HG02943 (cell line): ENCODE results near the gene ADCY1.

Experiments
- ATAC-seq: cut with Tn5 transposase; IDR thresholded peaks from one replicate; pipeline ENCODE4 v1.9.1; 2021; ENCODE audit warnings: mild to moderate bottlenecking, low read depth, moderate library complexity; ENCODE audit not compliant: unreplicated experiment

Gene ADCY1

DNA sequence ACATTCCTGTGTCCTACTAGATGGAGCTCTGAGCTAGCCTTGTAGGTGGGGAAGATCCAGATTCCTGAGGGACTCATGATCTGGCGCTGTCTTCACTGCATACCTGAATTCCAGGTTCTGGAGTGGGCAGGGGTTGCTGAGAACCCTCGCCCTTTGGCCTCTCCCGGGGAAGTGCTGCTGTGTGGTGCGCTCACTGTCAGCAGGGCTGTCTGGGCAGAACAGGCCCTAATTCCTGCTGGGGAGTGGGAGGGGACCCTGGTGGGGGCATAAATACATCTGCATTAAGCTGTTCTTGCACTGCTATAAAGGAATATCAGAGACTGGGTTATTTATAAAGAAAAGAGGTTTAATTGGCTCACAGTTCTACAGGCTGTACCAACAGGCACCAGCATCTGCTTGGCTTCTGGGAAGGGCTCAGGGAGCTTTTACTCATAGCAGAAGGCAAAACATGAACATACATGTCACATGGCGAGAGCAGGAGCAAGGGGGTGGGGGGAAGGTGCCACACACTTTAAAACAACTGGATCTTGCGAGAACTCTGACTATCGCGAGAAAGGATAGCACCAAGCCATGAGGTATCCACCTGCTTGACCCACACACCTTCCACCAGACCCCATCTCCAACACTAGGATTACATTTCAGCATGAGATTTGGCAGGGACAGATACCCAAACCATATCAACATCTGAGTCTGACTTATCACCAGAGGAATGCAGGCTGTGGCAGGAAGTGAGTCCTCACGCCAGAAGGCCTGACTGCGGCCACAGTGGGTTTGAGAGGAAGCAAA lies 115.0 kb downstream of the ADCY1 start:
- no peak for ATAC-seq

DNA sequence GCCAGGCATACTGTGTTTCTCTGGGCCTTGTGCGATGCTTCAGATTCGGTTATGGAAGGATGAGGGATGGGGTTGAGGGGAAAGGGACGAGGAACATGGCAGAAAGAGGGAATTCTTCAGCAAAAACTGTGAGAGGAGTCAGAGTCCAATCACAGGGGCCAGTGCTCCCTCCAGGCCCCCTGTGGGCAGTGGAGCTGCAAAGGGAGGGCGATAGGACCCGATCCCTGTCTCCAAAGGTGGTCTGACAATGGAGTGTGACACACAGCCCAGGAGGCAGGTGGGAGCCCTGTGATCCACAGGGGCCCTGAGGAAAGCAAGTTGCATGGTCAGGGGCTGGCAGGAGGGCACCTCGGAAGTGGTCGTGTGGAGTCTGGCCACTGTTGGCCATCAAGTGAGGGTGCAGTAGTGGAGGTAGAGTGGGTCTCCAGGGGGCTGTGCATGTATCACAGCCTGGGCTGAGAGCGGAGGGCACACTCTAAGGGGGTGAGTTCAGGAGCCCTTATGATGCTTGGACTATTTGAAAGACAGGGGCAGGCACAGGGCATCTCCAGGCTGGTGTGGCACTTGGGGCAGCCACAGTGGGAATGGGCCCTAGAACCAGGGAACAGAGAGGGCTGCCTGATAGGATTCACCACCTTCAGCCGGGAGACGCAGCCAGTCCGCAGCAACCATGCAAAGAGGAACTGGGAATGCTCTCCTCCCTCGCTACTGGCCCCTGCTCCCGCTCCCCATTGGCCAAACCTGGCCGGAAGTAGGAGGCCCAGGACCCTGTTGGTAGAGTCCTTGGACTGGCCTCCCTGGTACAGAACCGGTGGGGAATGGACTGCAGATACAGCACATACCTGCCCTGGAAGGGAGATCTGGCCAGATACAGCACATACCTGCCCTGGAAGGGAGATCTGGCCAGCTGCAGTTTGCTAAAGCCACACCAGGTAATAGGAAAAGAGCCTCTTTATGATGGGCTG lies 115.9 kb downstream of the ADCY1 start:
- ATAC-seq, result no peak

- ATAC-seq, result no peak
These were observed 116.6 kb downstream of the ADCY1 start for GRCh38 chr7:45690762-45691150.

DNA sequence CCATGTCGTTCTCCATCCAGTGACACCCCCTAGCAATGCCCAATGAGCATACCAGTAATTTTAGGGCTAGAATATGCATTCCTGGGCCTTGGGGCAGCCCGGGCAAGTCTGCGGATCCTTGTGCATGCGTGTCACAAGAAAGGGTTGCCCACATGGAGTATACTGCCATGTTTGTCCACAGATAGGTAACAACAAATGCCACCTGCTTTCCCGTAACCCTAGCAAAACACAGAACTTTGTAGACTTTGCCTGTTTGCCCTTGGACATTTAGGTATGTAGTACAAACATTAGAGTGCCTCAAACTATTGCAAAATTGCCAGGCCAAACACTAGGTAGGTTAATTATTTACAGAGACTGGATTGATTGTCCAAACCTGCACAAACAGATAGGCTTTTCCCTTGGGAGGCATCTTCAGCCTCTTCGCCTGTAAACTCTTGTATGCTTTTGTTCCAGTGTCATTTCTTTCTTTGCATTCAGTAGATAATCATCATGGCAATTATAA lies 117.0 kb downstream of the ADCY1 start:
- ATAC-seq, result no peak

- no peak for ATAC-seq
These were observed 117.9 kb downstream of the ADCY1 start for GRCh38 chr7:45692031-45692430.

DNA sequence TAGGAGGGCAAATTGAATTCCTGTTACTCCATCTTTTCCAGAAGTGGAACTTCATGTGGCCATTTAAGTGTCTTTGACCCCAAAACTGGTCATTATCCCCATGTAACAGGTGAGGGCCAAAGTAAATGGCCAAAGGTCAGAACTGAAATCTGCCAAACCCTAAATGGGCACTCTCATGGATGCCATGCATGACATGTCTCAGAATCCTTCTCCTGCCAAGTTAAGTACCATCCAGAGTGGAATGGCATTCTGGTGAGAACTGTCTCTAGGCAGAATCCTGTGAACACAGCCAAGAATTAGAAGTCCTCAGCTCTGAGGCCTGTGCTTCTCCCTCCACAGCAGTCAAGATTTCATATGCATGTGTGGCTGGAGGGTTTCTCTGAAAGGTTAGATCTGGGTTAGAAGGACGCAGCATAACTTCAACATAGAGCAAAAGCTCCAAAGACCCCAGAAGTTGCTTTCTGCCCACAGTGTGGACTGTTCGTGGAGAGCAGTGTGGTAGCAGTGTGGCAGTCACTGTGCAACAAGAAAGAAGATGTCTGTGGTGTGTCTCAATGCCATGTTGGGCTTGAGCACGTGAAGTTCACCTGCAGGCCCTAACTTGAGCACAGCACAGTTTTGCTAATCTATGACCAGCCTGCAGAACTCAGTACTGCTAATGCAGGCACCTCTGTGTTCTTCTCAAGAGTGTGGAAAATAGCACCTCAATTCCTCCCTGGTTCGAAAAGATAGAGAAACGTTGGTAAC lies 121.3 kb downstream of the ADCY1 start:
- no peak for ATAC-seq

- ATAC-seq, result no peak
These were observed 122.3 kb downstream of the ADCY1 start for GRCh38 chr7:45696476-45696875.

- no peak for ATAC-seq
These were observed 123.5 kb downstream of the ADCY1 start for GRCh38 chr7:45697576-45698136.

DNA sequence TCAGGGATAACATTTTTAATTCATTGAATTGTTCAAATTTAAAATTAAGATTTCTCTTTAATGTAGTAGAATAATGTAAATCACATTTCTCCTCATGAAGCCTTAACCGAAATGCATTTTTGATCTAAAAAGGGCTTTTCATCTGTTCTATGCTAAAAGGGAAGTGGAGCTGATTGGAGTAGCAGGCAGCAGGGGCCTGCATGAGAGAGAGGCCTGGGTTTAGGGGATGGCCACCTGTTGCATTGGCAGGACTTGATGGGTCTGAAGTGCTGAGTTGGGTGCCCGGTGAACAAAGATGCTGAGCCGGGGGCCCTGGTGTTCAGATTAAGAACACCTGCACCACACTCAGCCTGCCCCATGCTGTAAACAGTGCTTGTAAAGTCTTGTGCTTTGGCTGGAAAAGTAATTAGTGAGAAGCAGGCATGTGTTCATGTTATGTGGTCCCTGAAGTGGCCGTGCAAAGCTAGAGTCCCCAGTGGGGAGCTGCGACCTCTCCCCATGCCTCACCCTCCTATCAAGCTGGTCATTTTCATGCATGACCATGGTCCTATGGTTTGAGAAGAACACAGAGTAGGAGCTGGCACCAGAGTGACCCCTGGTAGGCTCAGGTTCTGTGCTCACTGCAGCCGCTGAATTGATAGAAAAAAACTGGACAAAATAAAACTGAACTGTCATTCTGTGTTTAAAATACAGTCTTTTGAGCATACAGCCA lies 124.3 kb downstream of the ADCY1 start:
- no peak for ATAC-seq

DNA sequence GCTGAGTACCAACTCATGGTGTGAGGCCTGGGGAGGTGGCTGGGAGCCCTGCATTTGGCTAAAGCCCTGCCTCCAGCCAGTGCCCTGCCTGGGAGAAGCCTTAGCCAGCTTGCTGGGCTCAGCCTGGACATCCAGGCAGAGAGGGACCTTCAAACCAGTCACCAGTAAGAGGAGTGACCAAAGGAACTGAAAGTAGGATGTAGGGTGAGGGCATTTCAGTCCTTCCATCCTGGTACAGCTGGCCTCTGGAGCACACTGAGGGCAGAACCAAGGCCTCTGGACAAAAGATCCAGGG lies 124.8 kb downstream of the ADCY1 start:
- ATAC-seq, result no peak

DNA sequence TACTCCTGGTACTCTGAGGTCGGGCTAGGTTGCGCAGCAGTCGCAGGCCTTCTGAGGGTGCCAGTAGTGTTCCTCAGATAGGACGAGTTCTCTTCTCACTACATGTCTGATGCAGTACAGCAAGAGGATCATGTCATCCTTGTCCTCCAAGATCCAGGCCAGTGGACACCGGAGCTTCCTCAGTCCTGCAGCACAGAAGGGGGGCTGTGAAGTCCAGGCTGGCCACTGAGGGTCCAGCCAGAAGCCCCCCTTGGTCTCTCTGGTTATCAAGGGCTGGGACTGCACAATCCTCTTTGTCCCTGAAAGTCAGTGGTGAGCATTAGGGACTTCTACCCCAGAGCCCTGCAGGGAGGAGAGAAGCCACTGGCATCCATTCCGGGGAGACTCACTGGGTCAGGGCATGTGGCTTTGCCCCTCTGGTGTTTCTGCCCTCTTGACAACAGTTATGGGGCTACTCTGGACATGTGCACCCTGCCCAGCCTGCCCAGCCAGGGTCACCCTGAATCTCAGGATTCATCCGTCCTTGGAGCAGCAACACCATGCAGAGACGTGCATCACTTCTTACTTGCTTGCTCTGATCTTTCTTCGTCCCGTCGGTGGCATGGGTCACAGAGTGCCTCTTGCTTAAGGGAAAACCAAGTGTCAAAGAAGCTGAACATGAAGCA lies 125.7 kb downstream of the ADCY1 start:
- no peak for ATAC-seq

DNA sequence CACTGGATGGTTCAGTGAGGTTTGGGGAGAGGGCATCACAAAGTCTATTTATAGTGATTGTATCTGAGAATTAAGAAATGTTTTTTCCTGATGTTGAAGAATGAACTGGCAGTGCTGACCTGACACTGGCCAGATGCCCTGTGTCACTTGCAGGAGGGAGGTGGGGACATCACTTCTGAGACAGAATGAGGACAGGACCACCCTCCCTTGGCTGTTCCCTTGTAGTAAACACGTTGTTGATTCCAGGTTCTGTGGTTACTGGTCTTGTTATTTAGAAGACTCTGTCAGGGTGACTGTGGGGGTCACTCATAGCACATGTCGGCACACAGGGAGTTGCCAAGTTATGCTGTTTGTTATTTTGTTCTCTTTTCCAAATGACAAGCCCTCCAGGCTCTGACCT lies 126.4 kb downstream of the ADCY1 start:
- no peak for ATAC-seq

DNA sequence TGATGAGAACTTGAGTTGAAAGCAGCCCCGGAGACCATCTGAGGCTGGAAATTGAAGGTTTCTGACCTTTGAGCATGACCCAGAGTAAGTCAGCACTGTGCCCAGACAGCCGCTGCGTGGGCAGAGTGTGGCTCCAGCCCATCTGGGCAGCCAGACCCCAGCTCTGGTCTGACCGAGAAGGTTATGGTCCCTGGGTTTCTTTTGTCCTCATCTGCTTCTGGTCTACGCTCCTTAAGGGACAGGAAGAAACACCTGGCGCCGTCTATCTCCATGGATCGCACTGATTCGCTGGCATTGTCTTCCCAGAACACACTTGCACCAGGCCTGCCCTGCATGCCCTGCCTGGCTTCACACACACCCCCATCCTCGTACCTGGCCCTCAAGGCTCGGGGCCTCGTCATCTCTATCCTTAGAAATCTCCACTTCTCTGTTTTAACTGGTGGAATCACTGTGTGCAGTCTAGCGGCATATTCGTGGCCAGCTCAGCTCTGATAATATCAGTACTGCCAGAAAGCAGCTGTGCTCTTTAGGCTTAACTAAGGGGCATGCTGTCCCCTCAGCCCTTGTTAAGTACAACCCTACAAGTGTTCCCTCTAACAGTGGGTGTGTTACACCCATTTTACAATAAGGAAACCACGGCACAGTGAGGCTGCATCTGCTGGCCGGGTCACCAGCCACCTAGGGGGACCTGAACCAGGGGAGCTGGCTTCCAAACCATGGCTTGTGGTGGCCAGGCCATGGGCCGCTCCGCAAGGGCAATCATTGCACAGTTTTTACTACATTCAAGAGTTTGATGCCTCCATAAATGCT lies 127.7 kb downstream of the ADCY1 start:
- no peak for ATAC-seq

DNA sequence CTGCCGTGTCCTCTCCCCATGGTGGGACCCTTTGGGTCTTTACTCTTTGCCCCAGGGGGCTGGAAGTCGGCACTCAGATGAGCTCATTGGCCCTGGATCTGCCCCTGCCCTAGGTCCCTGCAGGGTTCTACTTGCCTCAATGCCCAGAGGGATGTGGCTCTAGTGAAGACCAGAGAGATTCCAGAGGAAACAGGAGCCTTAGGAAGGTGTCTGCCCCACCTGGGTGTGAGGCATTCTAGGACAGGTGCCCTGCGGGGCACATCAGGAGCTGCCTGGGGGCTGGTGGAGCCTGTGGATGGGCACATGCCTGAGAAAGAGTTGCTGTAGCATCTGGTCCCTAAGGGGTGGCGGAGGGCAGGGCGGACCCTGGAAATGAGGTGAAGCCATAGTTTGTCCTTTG lies 128.6 kb downstream of the ADCY1 start:
- ATAC-seq, result no peak

DNA sequence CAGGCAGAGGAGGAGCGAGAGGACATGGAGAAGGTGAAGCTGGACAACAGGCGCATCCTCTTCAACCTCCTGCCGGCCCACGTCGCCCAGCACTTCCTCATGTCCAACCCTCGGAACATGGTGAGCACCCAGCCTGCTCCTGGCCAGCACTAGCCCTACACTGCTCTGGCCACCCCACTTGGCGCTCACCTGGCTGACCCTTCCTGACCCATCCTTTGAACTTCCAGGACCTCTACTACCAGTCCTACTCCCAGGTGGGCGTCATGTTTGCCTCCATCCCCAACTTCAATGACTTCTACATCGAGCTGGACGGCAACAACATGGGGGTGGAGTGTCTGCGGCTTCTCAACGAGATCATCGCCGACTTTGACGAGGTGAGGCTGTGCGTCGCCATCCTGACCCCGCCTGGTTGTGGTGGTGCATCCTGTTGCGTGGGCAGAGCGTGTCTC lies 129.2 kb downstream of the ADCY1 start:
- ATAC-seq, result no peak

DNA sequence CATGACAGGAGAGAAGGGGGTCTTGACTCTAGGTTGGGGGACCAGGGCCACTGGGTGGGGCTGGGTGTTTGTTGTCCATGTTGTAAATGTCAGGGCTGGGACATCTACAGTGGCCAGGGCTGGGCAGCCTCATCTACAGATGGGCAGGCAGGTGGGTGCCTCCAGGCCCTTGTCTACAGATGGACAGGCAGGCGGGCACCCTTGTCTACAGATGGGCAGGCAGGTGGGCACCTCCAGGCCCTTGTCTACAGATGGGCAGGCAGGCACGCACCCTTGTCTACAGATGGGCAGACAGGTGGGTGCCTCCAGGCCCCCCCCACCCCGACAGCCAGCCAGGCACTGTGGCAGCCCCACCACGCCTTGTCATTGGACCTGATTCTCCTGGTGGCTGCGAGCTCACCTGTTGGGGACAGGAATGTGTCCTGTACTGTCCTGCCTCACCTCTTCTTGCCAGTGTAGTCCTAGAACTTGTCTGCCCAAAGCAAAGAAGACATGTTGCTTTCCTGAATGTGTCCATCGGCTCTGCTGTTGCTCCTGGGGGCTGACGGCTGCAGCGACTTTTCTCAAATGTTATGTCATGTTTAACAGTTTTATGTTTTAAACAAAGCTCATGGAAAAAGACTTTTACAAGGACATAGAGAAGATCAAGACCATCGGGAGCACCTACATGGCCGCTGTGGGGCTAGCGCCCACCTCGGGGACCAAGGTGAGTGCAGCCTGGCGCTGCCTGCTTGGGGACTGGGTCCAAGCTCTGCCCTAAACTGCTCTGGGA lies 129.9 kb downstream of the ADCY1 start:
- ATAC-seq, result no peak

GRCh38 chr7:45704683-45705016 lies 130.5 kb downstream of the ADCY1 start:
- ATAC-seq, result no peak
